ENCODE measurements around the gene SEC31B.

The SEC31B gene

GRCh38 chr10:100528123-100528886 is 8.6 kb upstream of the SEC31B start:
- DNase-seq, result no peak

DNA sequence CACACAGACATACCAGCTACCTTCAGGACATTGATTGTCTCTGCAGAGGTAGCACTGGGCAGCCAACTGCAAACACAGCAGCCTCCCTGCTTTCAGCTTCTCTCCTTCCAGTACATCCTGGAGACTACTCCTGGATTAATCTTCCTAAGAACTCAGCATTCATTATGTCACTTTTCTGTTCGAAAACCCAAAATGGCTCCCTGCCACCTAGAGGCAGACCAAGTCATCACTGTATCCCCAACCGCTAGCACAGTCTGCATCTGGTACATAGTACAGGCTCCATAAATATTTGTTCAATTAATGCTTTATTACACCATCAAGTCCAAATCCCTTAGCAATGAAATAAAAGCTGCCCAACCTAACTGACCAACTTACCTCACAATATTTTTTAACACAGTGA is 5.0 kb upstream of the SEC31B start:
- no peak for DNase-seq

GRCh38 chr10:100524206-100524605 is 4.5 kb upstream of the SEC31B start:
- no peak for DNase-seq

DNA sequence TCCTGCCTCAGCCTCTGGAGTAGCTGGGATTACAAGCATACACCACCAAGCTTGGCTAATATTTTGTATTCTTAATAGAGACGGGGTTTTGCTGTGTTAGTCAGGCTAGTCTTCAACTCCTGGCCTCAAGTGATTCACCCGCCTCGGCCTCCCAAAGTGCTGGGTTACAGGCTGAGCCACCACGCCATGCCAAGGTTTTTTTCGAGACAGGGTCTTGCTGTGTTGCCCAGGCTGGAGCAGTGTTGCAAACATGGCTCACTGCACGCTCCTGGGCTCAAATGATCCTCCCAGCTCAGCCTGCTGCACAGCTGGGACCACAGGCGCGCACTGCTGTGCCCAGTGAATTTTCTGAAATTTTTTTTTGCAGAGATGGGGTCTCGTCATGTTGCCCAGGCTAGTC is 3.3 kb upstream of the SEC31B start:
- DNase-seq, result no peak

DNA sequence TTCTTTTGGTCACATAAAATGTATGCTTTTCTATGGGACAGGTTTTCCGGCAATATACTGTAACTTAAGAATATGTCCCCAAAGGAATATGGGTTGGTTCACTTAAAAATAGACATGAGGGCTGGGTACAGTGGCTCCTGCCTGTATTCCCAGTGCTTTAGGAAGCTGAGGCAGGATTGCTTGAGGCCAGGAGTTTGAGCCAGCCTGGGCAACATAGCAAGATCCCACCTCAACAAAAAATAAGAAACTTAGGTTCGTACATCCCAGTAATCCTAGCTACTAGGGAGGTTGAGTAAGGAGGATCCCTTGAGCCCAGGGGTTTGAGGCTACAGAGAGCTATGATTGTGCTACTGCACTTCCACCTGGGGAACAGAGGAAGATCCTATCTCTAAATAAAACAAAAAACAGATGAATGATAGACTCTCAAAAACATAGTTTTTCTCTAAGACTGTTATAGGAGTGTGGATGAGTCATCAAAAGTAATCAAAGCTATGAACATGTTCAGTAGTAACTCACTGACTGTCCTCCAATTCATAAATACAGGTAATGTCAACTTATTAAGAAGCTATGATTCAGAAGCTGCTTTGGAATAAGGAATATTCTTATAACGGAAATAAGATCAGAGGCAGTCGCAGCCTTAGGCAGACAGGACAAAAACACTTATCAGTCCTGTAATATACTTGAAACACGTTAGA is 2.6 kb upstream of the SEC31B start:
- no peak for DNase-seq

DNA sequence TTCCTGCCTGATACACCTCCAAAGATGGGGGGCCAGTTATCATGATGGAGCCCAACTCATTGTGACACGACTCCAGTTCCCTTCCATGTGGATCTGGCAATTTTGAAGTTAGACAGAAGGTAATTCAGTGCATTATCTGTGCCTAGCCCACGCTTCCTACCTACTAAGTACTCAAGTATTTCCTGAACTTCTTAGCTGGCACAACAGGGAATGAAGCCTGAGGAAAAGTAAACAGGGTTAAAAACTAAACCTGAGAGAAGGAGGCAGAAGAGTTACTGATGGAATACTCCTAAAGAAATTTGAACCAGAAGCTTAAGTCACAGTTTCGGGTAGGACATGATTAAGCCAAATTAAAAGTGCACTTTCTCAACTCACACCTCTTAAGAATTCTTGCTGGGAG is 1.1 kb upstream of the SEC31B start:
- no peak for DNase-seq

DNA sequence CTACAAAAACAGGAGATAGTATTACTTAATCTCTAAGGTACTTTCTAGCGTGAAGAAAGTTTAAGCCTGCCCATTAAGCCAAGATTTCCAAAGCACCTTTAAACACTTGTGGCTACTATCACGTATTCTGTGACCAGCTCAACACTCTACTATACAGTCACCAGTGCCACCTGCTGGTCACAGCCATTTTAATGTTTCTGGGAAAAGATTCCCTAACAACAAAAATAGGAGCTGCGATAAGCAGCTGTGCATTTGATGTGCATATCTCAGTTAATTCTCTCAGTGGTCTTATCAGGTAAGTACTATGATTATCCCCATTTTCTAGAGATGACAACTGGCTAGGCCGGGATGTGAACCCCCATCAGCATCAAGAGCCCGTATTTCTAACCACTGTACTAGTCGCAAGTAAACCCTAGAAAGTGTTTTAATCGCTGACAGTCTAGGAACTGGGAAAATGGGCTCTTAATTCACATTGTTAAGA is 860 bp downstream of the SEC31B start:
- DNase-seq, result peak; percentile 74

- no peak for DNase-seq
Measured at GRCh38 chr10:100516847-100517246, 2.8 kb downstream of the SEC31B start.

GRCh38 chr10:100515612-100516011 is 4.0 kb downstream of the SEC31B start:
- no peak for DNase-seq

- DNase-seq, result no peak
Measured at GRCh38 chr10:100510533-100511308, 8.9 kb downstream of the SEC31B start.

DNA sequence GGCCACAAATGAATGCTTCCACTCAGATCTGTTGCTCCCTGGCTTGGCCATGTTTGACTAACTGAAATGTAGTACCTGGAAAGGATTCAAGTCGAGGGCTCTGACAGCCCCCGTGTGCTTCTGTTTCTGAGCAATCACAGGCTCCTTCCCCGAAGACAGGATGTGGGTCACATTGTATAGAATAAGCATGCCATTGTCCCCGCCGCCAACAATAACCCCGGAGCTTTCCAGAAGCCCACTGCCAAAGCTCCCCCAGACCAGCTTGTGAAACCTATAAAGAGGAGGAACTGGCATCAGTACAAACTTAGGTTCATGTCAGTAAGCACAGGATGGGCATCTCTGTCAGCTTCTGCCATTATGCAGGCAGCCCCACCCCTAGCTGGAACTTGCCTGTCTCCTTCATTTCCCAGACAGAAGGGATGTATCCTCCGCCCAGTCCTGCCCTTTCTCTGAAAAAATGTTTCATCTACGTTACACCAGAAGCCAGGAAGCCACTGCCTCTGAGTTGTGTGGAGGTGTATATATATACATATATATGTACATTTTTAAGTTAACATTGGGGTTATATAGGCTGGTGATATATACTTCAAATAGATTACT is 10.3 kb downstream of the SEC31B start:
- DNase-seq, result no peak

- DNase-seq, result no peak
Measured at GRCh38 chr10:100508691-100509150, 10.9 kb downstream of the SEC31B start.

DNA sequence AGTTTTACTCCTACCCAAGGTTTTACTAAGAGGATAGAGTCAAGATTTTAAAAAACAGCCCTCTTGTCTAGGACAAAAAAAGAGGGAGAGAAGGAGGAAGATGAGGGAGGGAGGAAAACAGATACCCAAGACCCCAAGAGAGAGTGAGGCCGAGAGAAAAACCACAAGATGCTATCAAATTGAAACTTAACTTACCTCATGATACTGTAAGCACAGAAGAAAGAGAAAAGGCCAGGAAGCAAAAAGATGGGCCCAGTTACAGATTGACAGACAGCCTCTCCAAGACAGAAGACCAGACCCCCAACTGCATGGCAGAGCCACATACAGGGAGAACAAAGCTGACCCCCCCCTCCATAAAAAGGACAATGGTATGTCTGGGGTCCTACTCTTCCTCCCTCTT is 11.4 kb downstream of the SEC31B start:
- DNase-seq, result no peak

- DNase-seq, result no peak
Measured at GRCh38 chr10:100507357-100507732, 12.3 kb downstream of the SEC31B start.

DNA sequence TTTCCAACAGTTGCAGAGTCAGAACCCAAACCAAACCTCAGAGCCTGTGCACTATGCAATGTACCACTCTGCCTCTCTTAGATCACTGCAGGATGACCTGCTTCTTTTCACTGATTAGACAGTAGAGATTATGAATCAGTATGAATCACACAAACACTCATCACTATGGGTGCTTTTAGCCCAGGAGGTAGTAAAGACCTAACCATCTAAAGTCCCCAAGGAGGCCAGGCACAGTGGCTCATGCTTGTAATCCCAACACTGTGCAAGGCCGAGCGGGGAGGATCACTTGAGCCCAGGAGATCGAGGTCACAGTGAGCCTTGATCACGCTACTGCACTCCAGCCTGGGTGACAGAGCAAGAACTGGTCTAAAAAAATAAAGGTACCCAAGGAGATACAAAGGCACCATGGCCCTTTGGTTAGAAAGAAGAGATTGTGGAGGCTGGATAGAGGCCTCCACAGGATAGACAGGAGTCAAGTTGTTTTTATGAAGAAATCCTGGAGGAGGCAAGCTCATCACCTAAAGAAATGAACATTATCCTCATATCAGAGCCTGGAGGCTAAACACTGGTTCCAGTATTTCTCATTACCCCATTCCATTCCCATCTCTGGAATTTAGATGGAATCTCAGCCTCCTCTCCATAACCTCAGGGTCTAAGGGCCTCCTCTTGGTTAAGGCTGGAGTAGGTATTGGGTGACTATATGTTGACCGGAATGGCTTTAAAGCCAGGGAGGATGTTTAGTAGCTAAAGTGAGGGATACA is 12.9 kb downstream of the SEC31B start:
- no peak for DNase-seq

GRCh38 chr10:100505164-100505563 is 14.5 kb downstream of the SEC31B start:
- DNase-seq, result no peak

GRCh38 chr10:100504096-100504495 is 15.6 kb downstream of the SEC31B start:
- DNase-seq, result no peak

GRCh38 chr10:100502926-100503494 is 16.7 kb downstream of the SEC31B start:
- no peak for DNase-seq

- no peak for DNase-seq
Measured at GRCh38 chr10:100501423-100501822, 18.2 kb downstream of the SEC31B start.

- DNase-seq, result no peak
Measured at GRCh38 chr10:100498059-100498458, 21.6 kb downstream of the SEC31B start.

- DNase-seq, result no peak
Measured at GRCh38 chr10:100496567-100496966, 23.1 kb downstream of the SEC31B start.

DNA sequence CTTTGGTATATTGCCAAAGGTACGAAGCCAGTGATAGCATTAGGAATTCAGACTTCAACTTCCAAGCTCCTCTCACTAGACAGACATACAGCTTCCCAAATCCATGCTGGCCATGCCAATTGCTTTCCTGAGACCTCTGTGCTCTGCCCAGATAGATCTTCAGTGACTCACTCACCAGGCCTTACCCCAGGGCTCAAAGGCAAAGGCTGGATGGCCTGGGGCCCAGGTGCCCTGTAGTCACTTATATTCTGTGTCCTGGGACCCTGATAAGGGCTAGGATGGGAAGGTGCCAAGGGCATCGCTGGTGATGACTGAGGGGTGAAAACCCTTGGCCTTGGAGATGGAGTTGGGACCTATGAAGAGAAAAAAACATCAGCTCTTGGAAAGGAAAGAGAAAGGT is 29.1 kb downstream of the SEC31B start:
- DNase-seq, result no peak

All from SHP77 treated with DMSO at 0.1 percent for 48 hours (cell line).